ENCODE measurements around the gene SLC2A9. TPM values are rescaled to one million over a fixed set of nuclear protein-coding genes. Genes with fewer than 3 reads are reported as not detected.

SLC2A9 gene
- total RNA-seq, 4 donors from 2014 or later = 0.19 to 0.89 (median 0.62) TPM

DNA sequence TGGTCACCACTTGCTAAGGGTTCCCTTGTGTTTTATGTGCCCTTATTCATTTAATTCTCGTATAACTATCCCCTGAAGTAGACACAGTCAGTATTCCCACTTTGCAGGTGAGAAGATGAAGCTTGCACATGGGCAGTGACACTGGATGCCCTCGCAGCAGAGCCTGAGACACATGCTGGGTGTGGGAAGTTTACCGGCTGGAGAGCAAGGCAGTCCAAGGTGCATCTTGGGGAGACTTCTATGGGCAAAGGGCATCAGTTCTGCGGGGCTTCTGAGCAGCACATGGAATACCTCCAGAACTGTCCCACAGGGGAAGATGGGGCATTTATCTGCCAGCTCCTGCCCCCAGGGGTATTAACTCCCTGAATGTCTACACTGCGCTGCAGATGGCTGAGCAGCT, 92.2 kb downstream of the SLC2A9 start:
- Histone ChIP-seq H3K36me3 (no peaks in the 10 kb centered on the region), H3K9me3 (no peaks in the 10 kb centered on the region), H3K27me3 (no peaks in the 10 kb centered on the region), H3K4me3 (no peak overlapping the region), H3K4me1 (no peaks in the 10 kb centered on the region), H3K27ac (no peak overlapping the region)
- intact Hi-C loops (cut with DNase I; ENCODE audit: low total_unique reads) = no loop called here
- ATAC-seq (no peak), DNase-seq (no peak)
- in situ Hi-C loops (cut with MboI; ENCODE audit: low sequenced_read_pairs in 4 of 4) = no loop called here
- TF ChIP-seq POLR2A (IDR thresholded peaks at IDR 0.05) = no peak

DNA sequence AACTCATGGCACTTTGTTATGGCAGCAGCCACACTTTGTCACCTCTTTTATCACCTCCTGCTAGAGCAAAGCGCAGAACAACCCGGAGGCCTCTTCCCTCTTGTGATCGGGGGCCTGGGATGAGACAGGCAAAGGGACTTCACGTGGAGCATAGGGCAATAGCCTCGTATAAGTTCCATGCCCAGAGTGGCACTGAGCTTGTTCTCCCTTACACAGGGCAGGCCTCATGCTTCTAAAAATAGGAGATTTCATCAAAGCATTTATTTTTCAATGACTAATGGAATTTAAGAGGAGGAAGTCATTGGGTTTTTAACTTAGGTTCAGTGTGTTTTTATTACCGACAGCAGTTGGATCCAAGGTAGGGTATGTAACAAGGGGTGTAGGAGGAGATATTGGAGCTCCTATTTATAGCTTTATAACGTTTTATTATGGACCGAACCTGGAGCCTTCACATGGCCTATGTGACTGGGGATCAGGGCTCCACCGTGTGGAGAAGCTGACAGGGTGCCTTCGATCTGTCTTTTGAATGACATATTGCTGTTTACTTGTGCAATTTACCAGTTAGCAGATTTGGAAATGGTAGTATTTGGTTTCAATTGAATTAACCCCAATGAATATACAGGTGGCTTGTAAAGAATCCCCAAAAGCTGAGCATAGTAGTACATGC, 93.8 kb downstream of the SLC2A9 start:
- Histone ChIP-seq H3K27ac (no peak overlapping the region), H3K27me3 (no peaks in the 10 kb centered on the region), H3K9me3 (no peaks in the 10 kb centered on the region), H3K4me3 (no peak overlapping the region), H3K36me3 (no peaks in the 10 kb centered on the region), H3K4me1 (no peaks in the 10 kb centered on the region)
- TF ChIP-seq, protein P1, sequence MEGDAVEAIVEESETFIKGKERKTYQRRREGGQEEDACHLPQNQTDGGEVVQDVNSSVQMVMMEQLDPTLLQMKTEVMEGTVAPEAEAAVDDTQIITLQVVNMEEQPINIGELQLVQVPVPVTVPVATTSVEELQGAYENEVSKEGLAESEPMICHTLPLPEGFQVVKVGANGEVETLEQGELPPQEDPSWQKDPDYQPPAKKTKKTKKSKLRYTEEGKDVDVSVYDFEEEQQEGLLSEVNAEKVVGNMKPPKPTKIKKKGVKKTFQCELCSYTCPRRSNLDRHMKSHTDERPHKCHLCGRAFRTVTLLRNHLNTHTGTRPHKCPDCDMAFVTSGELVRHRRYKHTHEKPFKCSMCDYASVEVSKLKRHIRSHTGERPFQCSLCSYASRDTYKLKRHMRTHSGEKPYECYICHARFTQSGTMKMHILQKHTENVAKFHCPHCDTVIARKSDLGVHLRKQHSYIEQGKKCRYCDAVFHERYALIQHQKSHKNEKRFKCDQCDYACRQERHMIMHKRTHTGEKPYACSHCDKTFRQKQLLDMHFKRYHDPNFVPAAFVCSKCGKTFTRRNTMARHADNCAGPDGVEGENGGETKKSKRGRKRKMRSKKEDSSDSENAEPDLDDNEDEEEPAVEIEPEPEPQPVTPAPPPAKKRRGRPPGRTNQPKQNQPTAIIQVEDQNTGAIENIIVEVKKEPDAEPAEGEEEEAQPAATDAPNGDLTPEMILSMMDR (IDR thresholded peaks at IDR 0.05 in 4 of 5, conservative IDR thresholded peaks at IDR 0.05 in 1 of 5) = no peak
- TF ChIP-seq POLR2A (IDR thresholded peaks at IDR 0.05) = no peak
- no peak for DNase-seq
- intact Hi-C loops (cut with DNase I; ENCODE audit: low total_unique reads) = no loop called here
- in situ Hi-C loops (cut with MboI; ENCODE audit: low sequenced_read_pairs in 4 of 4) = no loop called here
- peak in 1 of 2 donors; percentile 75 for ATAC-seq

DNA sequence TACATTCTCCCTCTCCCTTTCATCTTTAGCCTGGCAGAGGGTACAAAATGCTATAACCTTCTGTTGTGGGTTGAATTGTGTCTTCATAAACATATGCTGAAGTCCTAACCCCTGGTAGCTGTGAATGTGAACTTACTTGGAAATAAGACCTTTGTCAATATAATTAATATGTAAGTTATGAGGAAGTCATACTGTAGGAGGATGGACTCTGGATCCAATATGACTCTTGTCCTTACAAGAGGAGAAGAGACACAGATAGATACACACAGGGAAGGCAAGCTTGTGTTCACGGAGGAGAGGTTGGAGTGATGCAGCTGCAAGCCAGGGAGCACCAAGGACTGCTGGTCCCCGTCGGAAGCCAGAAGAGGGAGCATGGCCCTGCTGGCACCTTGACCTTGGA, 94.7 kb downstream of the SLC2A9 start:
- H3K4me1 ChIP-seq = no peaks in the 10 kb centered on the region
- in situ Hi-C loops (cut with MboI; ENCODE audit: low sequenced_read_pairs in 4 of 4) (no loop called here), intact Hi-C loops (cut with DNase I; ENCODE audit: low total_unique reads) (no loop called here)
- TF ChIP-seq, protein P1 (IDR thresholded peaks at IDR 0.05 in 4 of 5, conservative IDR thresholded peaks at IDR 0.05 in 1 of 5) = no peak
- no peak for TF ChIP-seq POLR2A (IDR thresholded peaks at IDR 0.05)
- no peak for DNase-seq
- H3K9me3 ChIP-seq = no peaks in the 10 kb centered on the region
- H3K27ac ChIP-seq = no peak overlapping the region
- H3K36me3 ChIP-seq = no peaks in the 10 kb centered on the region
- ATAC-seq = no peak
- no peak overlapping the region for H3K4me3 ChIP-seq
- H3K27me3 ChIP-seq = no peaks in the 10 kb centered on the region

DNA sequence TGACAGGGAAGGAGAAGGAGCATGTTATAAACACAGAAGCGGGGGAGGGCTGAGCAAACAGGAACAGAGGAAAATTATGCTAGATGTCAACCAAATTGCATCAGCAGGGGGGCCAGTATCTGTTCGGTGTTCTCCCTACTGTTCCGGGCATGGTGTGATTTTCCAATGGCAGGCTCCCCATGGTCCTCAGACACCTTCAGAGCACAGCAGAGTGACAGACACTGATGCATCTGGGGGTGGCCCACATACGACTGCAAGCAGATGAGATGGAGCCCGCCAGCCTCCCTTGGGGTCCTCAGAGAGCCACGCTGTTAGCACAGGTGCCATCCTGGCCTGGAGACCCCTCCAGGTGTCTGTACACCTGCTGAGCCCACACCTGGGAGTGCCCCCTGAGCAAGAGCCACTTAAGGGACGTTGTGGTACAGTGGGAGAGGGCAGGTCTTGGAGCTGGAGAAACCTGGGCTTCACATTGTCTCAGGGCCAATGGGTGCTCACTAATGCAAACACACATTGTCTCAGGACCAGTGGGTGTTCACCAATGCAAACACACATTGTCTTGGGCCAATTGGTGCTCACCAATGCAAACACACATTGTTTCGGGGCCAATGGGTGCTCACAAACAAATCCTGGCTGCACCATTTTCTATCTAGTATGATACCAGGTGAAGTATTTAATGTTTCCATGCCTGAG, 95.4 kb downstream of the SLC2A9 start:
- DNase-seq = no peak
- no peaks in the 10 kb centered on the region for H3K36me3 ChIP-seq
- TF ChIP-seq, protein P1 (IDR thresholded peaks at IDR 0.05 in 4 of 5, conservative IDR thresholded peaks at IDR 0.05 in 1 of 5) = no peak
- TF ChIP-seq POLR2A (IDR thresholded peaks at IDR 0.05) = no peak
- in situ Hi-C loops (cut with MboI; ENCODE audit: low sequenced_read_pairs in 4 of 4) = no loop called here
- no peak for ATAC-seq
- no peaks in the 10 kb centered on the region for H3K4me1 ChIP-seq
- no peaks in the 10 kb centered on the region for H3K27me3 ChIP-seq
- H3K27ac ChIP-seq = no peak overlapping the region
- no peak overlapping the region for H3K4me3 ChIP-seq
- intact Hi-C loops (cut with DNase I; ENCODE audit: low total_unique reads) = no loop called here
- no peaks in the 10 kb centered on the region for H3K9me3 ChIP-seq

DNA sequence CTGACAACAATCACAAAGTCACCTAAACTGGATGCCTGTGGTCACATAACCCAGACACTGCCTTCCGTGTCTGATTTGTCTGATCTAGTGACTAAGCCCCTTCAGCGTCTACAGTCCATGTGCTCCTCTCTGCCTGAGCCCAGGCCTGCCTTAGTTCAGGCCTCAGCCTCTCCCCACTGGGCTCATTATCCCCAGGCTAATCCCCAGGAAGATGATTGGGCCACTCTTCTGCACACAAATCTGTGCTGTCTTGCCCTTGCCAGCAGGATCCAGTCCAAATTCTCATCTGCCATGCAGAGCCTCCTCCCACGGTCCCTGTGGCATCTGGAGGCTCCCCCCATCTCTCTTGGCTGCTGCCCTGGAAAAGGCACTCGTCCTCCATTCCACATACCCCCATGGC, 96.5 kb downstream of the SLC2A9 start:
- no peaks in the 10 kb centered on the region for H3K9me3 ChIP-seq
- no peaks in the 10 kb centered on the region for H3K36me3 ChIP-seq
- in situ Hi-C loops (cut with MboI; ENCODE audit: low sequenced_read_pairs in 4 of 4) (no loop called here), intact Hi-C loops (cut with DNase I; ENCODE audit: low total_unique reads) (no loop called here)
- ATAC-seq (no peak), DNase-seq (no peak)
- no peaks in the 10 kb centered on the region for H3K27me3 ChIP-seq
- no peak overlapping the region for H3K4me3 ChIP-seq
- no peaks in the 10 kb centered on the region for H3K4me1 ChIP-seq
- TF ChIP-seq POLR2A (IDR thresholded peaks at IDR 0.05) = no peak
- TF ChIP-seq, protein P1 (IDR thresholded peaks at IDR 0.05 in 4 of 5, conservative IDR thresholded peaks at IDR 0.05 in 1 of 5) = no peak
- H3K27ac ChIP-seq = no peak overlapping the region

All from gastrocnemius medialis (tissue), 4 donors.